Memory B cell (primary cell): ENCODE data around the gene PLXNA1.

ENCODE experiments used
- ATAC-seq: fragments of 150-1000 bp; cut with Tn5 transposase; 2 replicates; pipeline ENCODE4 v1.10.0; 2021; ENCODE audit warnings: low read depth, mild to moderate bottlenecking, moderate library complexity
- DNase-seq, 2 donors: peaks; one replicate each; pipeline ENCODE4 v3.0.0; 2022; ENCODE audit warnings: low spot score in 2 of 2
- H3K27ac Mint-ChIP-seq: one replicate; pipeline ENCODE4 v1.8.0; 2022; ENCODE audit warnings: mild to moderate bottlenecking, moderate library complexity, mixed read lengths
- H3K27me3 Mint-ChIP-seq: one replicate; pipeline ENCODE4 v1.8.0; 2022; ENCODE audit warnings: mixed read lengths
- H3K36me3 Mint-ChIP-seq: one replicate; pipeline ENCODE4 v1.8.0; 2022; ENCODE audit warnings: mild to moderate bottlenecking, mixed read lengths
- H3K4me1 Mint-ChIP-seq: one replicate; pipeline ENCODE4 v1.8.0; 2022; ENCODE audit warnings: mixed read lengths
- H3K4me3 Mint-ChIP-seq: one replicate; pipeline ENCODE4 v1.8.0; 2022; ENCODE audit warnings: mild to moderate bottlenecking, moderate library complexity, mixed read lengths
- H3K9me3 Mint-ChIP-seq: one replicate; pipeline ENCODE4 v1.8.0; 2022; ENCODE audit warnings: mixed read lengths

PLXNA1 gene

GRCh38 chr3:126945171-126945721, 37.7 kb upstream of the PLXNA1 start:
- no peak for ATAC-seq
- DNase-seq: no peak
- peaks cover 16% of the 10 kb centered on the region for H3K4me1 Mint-ChIP-seq
- no peaks in the 10 kb centered on the region for H3K9me3 Mint-ChIP-seq
- no peak overlapping the region for H3K4me3 Mint-ChIP-seq
- H3K27ac Mint-ChIP-seq: no peak overlapping the region
- H3K27me3 Mint-ChIP-seq: peaks cover 4% of the 10 kb centered on the region
- peaks cover 23% of the 10 kb centered on the region for H3K36me3 Mint-ChIP-seq

- DNase-seq (no peak), ATAC-seq (no peak)
- H3K36me3 Mint-ChIP-seq: peaks cover 23% of the 10 kb centered on the region
- peaks cover 16% of the 10 kb centered on the region for H3K4me1 Mint-ChIP-seq
- H3K27me3 Mint-ChIP-seq: peaks cover 4% of the 10 kb centered on the region
- no peaks in the 10 kb centered on the region for H3K9me3 Mint-ChIP-seq
- H3K4me3 Mint-ChIP-seq: no peak overlapping the region
- H3K27ac Mint-ChIP-seq: no peak overlapping the region
These were observed 37.0 kb upstream of the PLXNA1 start for GRCh38 chr3:126945891-126946290.

GRCh38 chr3:126946405-126946804, 36.5 kb upstream of the PLXNA1 start:
- no peak overlapping the region for H3K4me3 Mint-ChIP-seq
- H3K36me3 Mint-ChIP-seq: peaks cover 23% of the 10 kb centered on the region
- H3K9me3 Mint-ChIP-seq: no peaks in the 10 kb centered on the region
- ATAC-seq (no peak), DNase-seq (no peak)
- peaks cover 16% of the 10 kb centered on the region for H3K4me1 Mint-ChIP-seq
- H3K27me3 Mint-ChIP-seq: peaks cover 4% of the 10 kb centered on the region
- no peak overlapping the region for H3K27ac Mint-ChIP-seq

GRCh38 chr3:126947429-126947828, 35.5 kb upstream of the PLXNA1 start:
- DNase-seq (no peak), ATAC-seq (no peak)
- Mint-ChIP-seq H3K27ac (no peak overlapping the region), H3K4me1 (peaks cover 13% of the 10 kb centered on the region), H3K27me3 (peaks cover 4% of the 10 kb centered on the region), H3K36me3 (peaks cover 18% of the 10 kb centered on the region), H3K4me3 (no peak overlapping the region), H3K9me3 (no peaks in the 10 kb centered on the region)

- DNase-seq (no peak), ATAC-seq (no peak)
- H3K27ac Mint-ChIP-seq: no peak overlapping the region
- H3K4me1 Mint-ChIP-seq: peaks cover 7% of the 10 kb centered on the region
- peaks cover 13% of the 10 kb centered on the region for H3K36me3 Mint-ChIP-seq
- peaks cover 2% of the 10 kb centered on the region for H3K27me3 Mint-ChIP-seq
- no peaks in the 10 kb centered on the region for H3K9me3 Mint-ChIP-seq
- no peak overlapping the region for H3K4me3 Mint-ChIP-seq
These were observed 33.9 kb upstream of the PLXNA1 start for GRCh38 chr3:126948980-126949535.

- DNase-seq: no peak
- H3K36me3 Mint-ChIP-seq: peaks cover 13% of the 10 kb centered on the region
- no peaks in the 10 kb centered on the region for H3K27me3 Mint-ChIP-seq
- H3K4me1 Mint-ChIP-seq: peaks cover 8% of the 10 kb centered on the region
- no peak overlapping the region for H3K4me3 Mint-ChIP-seq
- H3K27ac Mint-ChIP-seq: no peak overlapping the region
- ATAC-seq: no peak
- H3K9me3 Mint-ChIP-seq: no peaks in the 10 kb centered on the region
These were observed 31.4 kb upstream of the PLXNA1 start for GRCh38 chr3:126951561-126951960.

GRCh38 chr3:126952261-126952982, 30.5 kb upstream of the PLXNA1 start:
- ATAC-seq: no peak
- Mint-ChIP-seq H3K4me1 (peaks cover 8% of the 10 kb centered on the region), H3K4me3 (no peak overlapping the region)

GRCh38 chr3:126952983-126953660, 29.8 kb upstream of the PLXNA1 start:
- H3K4me3 Mint-ChIP-seq: no peak overlapping the region
- H3K4me1 Mint-ChIP-seq: peaks cover 8% of the 10 kb centered on the region
- H3K9me3 Mint-ChIP-seq: no peaks in the 10 kb centered on the region
- H3K36me3 Mint-ChIP-seq: peaks cover 12% of the 10 kb centered on the region
- H3K27ac Mint-ChIP-seq: no peak overlapping the region
- no peak for DNase-seq
- ATAC-seq: no peak
- no peaks in the 10 kb centered on the region for H3K27me3 Mint-ChIP-seq

More at GRCh38 chr3:126952261-126952982, 30.5 kb upstream of the PLXNA1 start:
- Mint-ChIP-seq H3K27ac (no peak overlapping the region), H3K9me3 (no peaks in the 10 kb centered on the region), H3K36me3 (peaks cover 12% of the 10 kb centered on the region), H3K27me3 (no peaks in the 10 kb centered on the region)
- DNase-seq: no peak

GRCh38 chr3:126954141-126954842, 28.6 kb upstream of the PLXNA1 start:
- Mint-ChIP-seq H3K36me3 (peaks cover 8% of the 10 kb centered on the region), H3K4me3 (no peak overlapping the region), H3K27me3 (no peaks in the 10 kb centered on the region), H3K9me3 (no peaks in the 10 kb centered on the region), H3K4me1 (peaks cover 6% of the 10 kb centered on the region), H3K27ac (no peak overlapping the region)
- ATAC-seq (peak; percentile 55), DNase-seq (no peak)

GRCh38 chr3:126955004-126955790, 27.7 kb upstream of the PLXNA1 start:
- peaks cover 6% of the 10 kb centered on the region for H3K4me1 Mint-ChIP-seq
- peak; percentile 83 for ATAC-seq
- no peaks in the 10 kb centered on the region for H3K27me3 Mint-ChIP-seq
- no peaks in the 10 kb centered on the region for H3K9me3 Mint-ChIP-seq
- H3K4me3 Mint-ChIP-seq: no peak overlapping the region
- peak in 1 of 2 donors; percentile 59 for DNase-seq
- peaks cover 13% of the 10 kb centered on the region for H3K36me3 Mint-ChIP-seq
- H3K27ac Mint-ChIP-seq: no peak overlapping the region

GRCh38 chr3:126956361-126956760, 26.6 kb upstream of the PLXNA1 start:
- H3K27ac Mint-ChIP-seq: no peak overlapping the region

GRCh38 chr3:126956866-126957650, 25.9 kb upstream of the PLXNA1 start:
- no peaks in the 10 kb centered on the region for H3K27me3 Mint-ChIP-seq
- ATAC-seq: no peak

More at GRCh38 chr3:126956361-126956760, 26.6 kb upstream of the PLXNA1 start:
- DNase-seq (no peak), ATAC-seq (no peak)
- no peak overlapping the region for H3K4me3 Mint-ChIP-seq
- peaks cover 9% of the 10 kb centered on the region for H3K4me1 Mint-ChIP-seq
- H3K9me3 Mint-ChIP-seq: no peaks in the 10 kb centered on the region
- H3K36me3 Mint-ChIP-seq: peaks cover 16% of the 10 kb centered on the region
- no peaks in the 10 kb centered on the region for H3K27me3 Mint-ChIP-seq

More at GRCh38 chr3:126956866-126957650, 25.9 kb upstream of the PLXNA1 start:
- H3K4me3 Mint-ChIP-seq: no peak overlapping the region
- peaks cover 16% of the 10 kb centered on the region for H3K36me3 Mint-ChIP-seq
- no peaks in the 10 kb centered on the region for H3K9me3 Mint-ChIP-seq
- no peak for DNase-seq
- H3K4me1 Mint-ChIP-seq: peaks cover 9% of the 10 kb centered on the region
- no peak overlapping the region for H3K27ac Mint-ChIP-seq
